Measurements from ENCODE around the gene LZTR1. TPM values are rescaled to one million over a fixed set of nuclear protein-coding genes. Genes with fewer than 3 reads are reported as not detected.
A peak's percentile ranks its signal among the peaks of the same experiment; 100 is the strongest.

Gene LZTR1
- total RNA-seq, 1 experiment from 2014 or later: 40.2 TPM

- intact Hi-C loops (cut with micrococcal nuclease; ENCODE audit: unreplicated experiment): no loop called here
- no peaks in the 10 kb centered on the region for H3K9me3 ChIP-seq (ENCODE audit: control insufficient read depth, insufficient read depth, low read depth, low read length)
- H3K36me3 ChIP-seq (ENCODE audit: control insufficient read depth, insufficient read depth, low read length): no peaks in the 10 kb centered on the region; the same call in none of the 2 replicates
- H3K27me3 ChIP-seq (ENCODE audit: control insufficient read depth, insufficient read depth, low read length): no peaks in the 10 kb centered on the region
- no peak for DNase-seq (ENCODE audit: low read depth, low spot score)
- TF ChIP-seq CTCF (IDR thresholded peaks at IDR 0.05) (peak; percentile 60), SIN3A (IDR thresholded peaks at IDR 0.05; ENCODE audit: borderline replicate concordance, insufficient read depth, low read depth, low read length) (no peak)
- peaks cover 34% of the 10 kb centered on the region for H3K4me1 ChIP-seq (ENCODE audit: control insufficient read depth, insufficient read depth, low read length)
- CTCF ChIA-PET: interaction anchor here (0.6 kb wide), 1 partner anchor 71 kb away, joined by 3 read pairs; no protein-coding TSS in a partner anchor
- peak; percentile 46 for ATAC-seq
- BruUV-seq (replicated peaks): TSS peak; percentile 43
- peak overlapping the region; percentile 90 for H3K27ac ChIP-seq (ENCODE audit: low read length)
- POLR2A ChIA-PET: interaction anchor here (0.6 kb wide), 1 partner anchor 199 kb away, joined by 5 read pairs; no protein-coding TSS in a partner anchor
- in situ Hi-C loops (cut with HindIII; ENCODE audit: low pct_unique_long_range_greater_than_20kb, low sequenced_read_pairs): no loop called here
- H3K4me3 ChIP-seq (ENCODE audit: low read depth in 2 of 2, low read length in 2 of 2): peak overlapping the region; percentile 67 to 85
These were observed 25.6 kb upstream of the LZTR1 start for GRCh38 chr22:20956258-20957101.

GRCh38 chr22:20957102-20957682 lies 24.9 kb upstream of the LZTR1 start:
- CTCF ChIA-PET: interaction anchor here (0.7 to 1.0 kb wide), 2 partner anchors 40 to 71 kb away, joined by 6 to 15 read pairs; no protein-coding TSS in a partner anchor
- Histone ChIP-seq H3K4me1 (ENCODE audit: control insufficient read depth, insufficient read depth, low read length) (peaks cover 27% of the 10 kb centered on the region), H3K9me3 (ENCODE audit: control insufficient read depth, insufficient read depth, low read depth, low read length) (no peaks in the 10 kb centered on the region), H3K36me3 (ENCODE audit: control insufficient read depth, insufficient read depth, low read length) (no peaks in the 10 kb centered on the region; the same call in none of the 2 replicates), H3K4me3 (ENCODE audit: low read depth in 2 of 2, low read length in 2 of 2) (peak overlapping the region; percentile 67 to 85), H3K27me3 (ENCODE audit: control insufficient read depth, insufficient read depth, low read length) (no peaks in the 10 kb centered on the region), H3K27ac (ENCODE audit: low read length) (peak overlapping the region; percentile 90)
- TF ChIP-seq SIN3A (IDR thresholded peaks at IDR 0.05; ENCODE audit: borderline replicate concordance, insufficient read depth, low read depth, low read length) (peak; percentile 37; the same call in 1 of the 2 replicates), POLR2AphosphoS5 (IDR thresholded peaks at IDR 0.05; ENCODE audit: low read depth, low read length) (no peak; the same call in 1 of the 2 replicates), TCF7L2 (IDR thresholded peaks at IDR 0.05; ENCODE audit: low read depth, low read length) (no peak)
- ATAC-seq: peak; percentile 56
- in situ Hi-C loops (cut with HindIII; ENCODE audit: low pct_unique_long_range_greater_than_20kb, low sequenced_read_pairs): no loop called here
- no TSS peak for BruUV-seq (replicated peaks)
- POLR2A ChIA-PET: interaction anchor here (0.6 to 1.2 kb wide), 3 partner anchors 40 to 200 kb away, joined by 4 to 5 read pairs (median 4); partner anchors contain the start of gene CRKL
- DNase-seq (ENCODE audit: low read depth, low spot score): no peak
- intact Hi-C loops (cut with micrococcal nuclease; ENCODE audit: unreplicated experiment): no loop called here

- Histone ChIP-seq H3K36me3 (ENCODE audit: control insufficient read depth, insufficient read depth, low read length) (no peaks in the 10 kb centered on the region; the same call in none of the 2 replicates), H3K4me3 (ENCODE audit: low read depth in 2 of 2, low read length in 2 of 2) (peak overlapping the region; percentile 67 to 85), H3K27ac (ENCODE audit: low read length) (peak overlapping the region; percentile 90), H3K27me3 (ENCODE audit: control insufficient read depth, insufficient read depth, low read length) (no peaks in the 10 kb centered on the region), H3K4me1 (ENCODE audit: control insufficient read depth, insufficient read depth, low read length) (peaks cover 21% of the 10 kb centered on the region), H3K9me3 (ENCODE audit: control insufficient read depth, insufficient read depth, low read depth, low read length) (no peaks in the 10 kb centered on the region)
- ChIA-PET CTCF (interaction anchor here (0.7 to 1.0 kb wide), 2 partner anchors 40 to 72 kb away, joined by 6 to 15 read pairs; no protein-coding TSS in a partner anchor), POLR2A (interaction anchor here (0.5 to 1.2 kb wide), 4 partner anchors 15 to 81 kb away, joined by 3 to 4 read pairs (median 4); partner anchors contain the start of gene CRKL)
- peak; percentile 84 for ATAC-seq
- DNase-seq (ENCODE audit: low read depth, low spot score): no peak
- BruUV-seq (replicated peaks): TSS peak; percentile 81
- peak; percentile 8; the same call in 1 of the 2 replicates for TF ChIP-seq POLR2AphosphoS5 (IDR thresholded peaks at IDR 0.05; ENCODE audit: low read depth, low read length)
- no peak for TF ChIP-seq SIN3A (IDR thresholded peaks at IDR 0.05; ENCODE audit: borderline replicate concordance, insufficient read depth, low read depth, low read length)
- intact Hi-C loops (cut with micrococcal nuclease; ENCODE audit: unreplicated experiment): no loop called here
- in situ Hi-C loops (cut with HindIII; ENCODE audit: low pct_unique_long_range_greater_than_20kb, low sequenced_read_pairs): no loop called here
These were observed 24.2 kb upstream of the LZTR1 start for GRCh38 chr22:20957683-20958431.

Data from Panc1 (cell line).